Fibroblast of villous mesenchyme (primary cell): ENCODE measurements around the gene UTP14A. TPM values are rescaled to one million over a fixed set of nuclear protein-coding genes. Genes with fewer than 3 reads are reported as not detected.

Experiments
- DNase-seq: peaks from one replicate; pipeline ENCODE4 v3.0.0-alpha.2; 2010; ENCODE audit warnings: low read depth
- H3K4me3 ChIP-seq: 2 replicates; pipeline ENCODE4 v1.5.1; 2011; ENCODE audit warnings: low read depth, mild to moderate bottlenecking, low read length
- CTCF ChIP-seq: IDR thresholded peaks from 2 replicates; pipeline ENCODE4 v1.5.1; 2012; ENCODE audit warnings: low read depth, mild to moderate bottlenecking, low read length; ENCODE audit not compliant: insufficient read depth
- total RNA-seq: library from RNA; depleted of rRNA; stranded (reverse); fragments of >200 nt; gene quantifications from 2 replicates; pipeline ENCODE4 v1.2.3, GENCODE V29; 2012

UTP14A gene
- total RNA-seq, 1 donor = 16.4 TPM

GRCh38 chrX:129965166-129965565 lies 59.2 kb downstream of the UTP14A start:
- no peak for DNase-seq
- no peak for TF ChIP-seq CTCF
- H3K4me3 ChIP-seq = no peak overlapping the region

- no peak for TF ChIP-seq CTCF
- DNase-seq = no peak
- no peak overlapping the region for H3K4me3 ChIP-seq
Measured at GRCh38 chrX:129968968-129969367, 63.0 kb downstream of the UTP14A start.

GRCh38 chrX:129976441-129976840 lies 70.5 kb downstream of the UTP14A start:
- no peak for DNase-seq
- H3K4me3 ChIP-seq = no peak overlapping the region
- no peak for TF ChIP-seq CTCF

Other genes with a start within 250 kb of the UTP14A start
- gene XPNPEP2, start 167.2 kb upstream of the UTP14A start, total RNA-seq = under 0.01 TPM in 1 of 2 replicates, not detected in the other
- gene SASH3, start 126.2 kb upstream of the UTP14A start, total RNA-seq = not detected in 2 replicates
- 15.8 and 22.0 TPM in 2 replicates for gene ZDHHC9, start 62.3 kb upstream of the UTP14A start, total RNA-seq
- gene BCORL1, start 76.5 kb downstream of the UTP14A start, total RNA-seq = 1.3 and 2.6 TPM in 2 replicates
- 16.4 and 21.3 TPM in 2 replicates for gene ELF4, start 204.3 kb downstream of the UTP14A start, total RNA-seq